HG02973 (cell line): ENCODE data around the gene SELENOI.
"Not testable (repeated sequence)": the region's sequence is repeated elsewhere in the genome, so short reads cannot be mapped to it uniquely, and the experiment has no call there.

Source experiments
- ATAC-seq: cut with Tn5 transposase; IDR thresholded peaks from one replicate; pipeline ENCODE4 v1.9.1; 2021; ENCODE audit warnings: moderate library complexity; ENCODE audit not compliant: unreplicated experiment

SELENOI gene

GRCh38 chr2:26326514-26326913, 19.4 kb upstream of the SELENOI start:
- no peak for ATAC-seq

- no peak for ATAC-seq
Measured at GRCh38 chr2:26327291-26328272, 18.4 kb upstream of the SELENOI start.

- not testable (repeated sequence) for ATAC-seq
Measured at GRCh38 chr2:26329083-26329482, 16.9 kb upstream of the SELENOI start.

GRCh38 chr2:26330114-26330549, 15.8 kb upstream of the SELENOI start:
- no peak for ATAC-seq

- ATAC-seq = no peak
Measured at GRCh38 chr2:26330604-26331003, 15.3 kb upstream of the SELENOI start.

- ATAC-seq = not testable (repeated sequence)
Measured at GRCh38 chr2:26331321-26331720, 14.6 kb upstream of the SELENOI start.

GRCh38 chr2:26333293-26333692, 12.7 kb upstream of the SELENOI start:
- no peak for ATAC-seq

GRCh38 chr2:26335231-26335630, 10.7 kb upstream of the SELENOI start:
- ATAC-seq = no peak

GRCh38 chr2:26336719-26337118, 9.2 kb upstream of the SELENOI start:
- no peak for ATAC-seq

- no peak for ATAC-seq
Measured at GRCh38 chr2:26337298-26337697, 8.6 kb upstream of the SELENOI start.

- ATAC-seq = no peak
Measured at GRCh38 chr2:26340831-26341230, 5.1 kb upstream of the SELENOI start.

- ATAC-seq = no peak
Measured at GRCh38 chr2:26344581-26345282, 1.2 kb upstream of the SELENOI start.

GRCh38 chr2:26345283-26345544, 729 bp upstream of the SELENOI start:
- ATAC-seq = no peak

- no peak for ATAC-seq
Measured at GRCh38 chr2:26346454-26347053, 611 bp downstream of the SELENOI start, which contains the start of gene ADGRF3. Gene ADGRF3 (minus strand): TSS chr2:26346789. CDS start chr2:26346234, 555 bp downstream.

- ATAC-seq = no peak
Measured at GRCh38 chr2:26347286-26347865, 1.4 kb downstream of the SELENOI start.

GRCh38 chr2:26349690-26350089, 3.7 kb downstream of the SELENOI start:
- ATAC-seq = no peak

- ATAC-seq = no peak
Measured at GRCh38 chr2:26351375-26352090, 5.6 kb downstream of the SELENOI start.

- ATAC-seq = no peak
Measured at GRCh38 chr2:26352892-26353291, 6.9 kb downstream of the SELENOI start.

GRCh38 chr2:26354469-26354868, 8.5 kb downstream of the SELENOI start:
- not testable (repeated sequence) for ATAC-seq
